ENCODE data around the gene RALBP1.

RALBP1 gene

DNA sequence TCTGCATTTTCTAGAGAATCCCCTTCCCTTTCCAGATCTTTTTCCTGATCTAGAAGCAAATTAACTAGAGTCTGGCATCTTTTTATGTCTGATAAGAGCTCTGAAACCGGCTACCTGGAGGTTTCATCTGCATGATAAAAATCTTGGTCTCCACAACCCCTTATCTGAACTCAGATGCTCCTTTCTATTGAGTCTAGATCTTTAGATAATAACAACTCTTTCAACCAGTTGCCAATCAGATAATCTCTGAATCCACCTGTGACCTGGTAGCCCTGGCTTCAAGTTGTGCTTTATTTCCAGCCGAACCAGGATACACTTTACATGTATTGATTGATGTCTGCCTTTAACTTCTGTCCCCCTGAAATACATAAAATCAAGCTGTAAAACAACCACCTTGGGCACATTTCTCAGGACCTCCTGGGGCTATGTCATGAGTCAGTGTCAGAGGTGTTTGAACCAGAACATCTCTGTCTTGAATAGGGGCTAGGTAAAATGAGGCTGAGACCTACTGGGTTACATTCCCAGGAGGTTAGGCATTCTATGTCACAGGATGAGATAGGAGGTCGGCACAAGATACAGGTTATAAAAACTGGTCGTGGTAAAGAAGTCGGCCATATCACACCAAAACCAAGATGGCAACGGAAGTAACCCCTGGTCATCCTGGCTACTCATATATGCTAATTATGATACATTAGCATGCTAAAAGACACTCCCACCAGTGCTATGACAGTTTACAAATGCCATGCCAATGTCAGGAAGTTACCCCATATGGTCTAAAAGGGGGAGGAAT lies 20.8 kb downstream of the RALBP1 start:
- Histone ChIP-seq H3K4me2 (ENCODE audit: low read length) (peak overlapping the region; percentile 60), H2AFZ (no peak overlapping the region), H3K79me2 (peaks cover 29% of the 10 kb centered on the region), H3K27ac (peak overlapping the region; percentile 0), H3K27me3 (ENCODE audit: control insufficient read depth, insufficient read depth, low read length) (no peaks in the 10 kb centered on the region), H3K4me1 (peaks cover 18% of the 10 kb centered on the region), H3K36me3 (ENCODE audit: control insufficient read depth, insufficient read depth, low read length) (no peaks in the 10 kb centered on the region), H3K4me3 (ENCODE audit: low read depth, low read length) (peak overlapping the region; percentile 30), H3K9ac (no peak overlapping the region), H3K9me3 (ENCODE audit: control insufficient read depth, low read length) (no peaks in the 10 kb centered on the region)
- TF ChIP-seq, protein P1, sequence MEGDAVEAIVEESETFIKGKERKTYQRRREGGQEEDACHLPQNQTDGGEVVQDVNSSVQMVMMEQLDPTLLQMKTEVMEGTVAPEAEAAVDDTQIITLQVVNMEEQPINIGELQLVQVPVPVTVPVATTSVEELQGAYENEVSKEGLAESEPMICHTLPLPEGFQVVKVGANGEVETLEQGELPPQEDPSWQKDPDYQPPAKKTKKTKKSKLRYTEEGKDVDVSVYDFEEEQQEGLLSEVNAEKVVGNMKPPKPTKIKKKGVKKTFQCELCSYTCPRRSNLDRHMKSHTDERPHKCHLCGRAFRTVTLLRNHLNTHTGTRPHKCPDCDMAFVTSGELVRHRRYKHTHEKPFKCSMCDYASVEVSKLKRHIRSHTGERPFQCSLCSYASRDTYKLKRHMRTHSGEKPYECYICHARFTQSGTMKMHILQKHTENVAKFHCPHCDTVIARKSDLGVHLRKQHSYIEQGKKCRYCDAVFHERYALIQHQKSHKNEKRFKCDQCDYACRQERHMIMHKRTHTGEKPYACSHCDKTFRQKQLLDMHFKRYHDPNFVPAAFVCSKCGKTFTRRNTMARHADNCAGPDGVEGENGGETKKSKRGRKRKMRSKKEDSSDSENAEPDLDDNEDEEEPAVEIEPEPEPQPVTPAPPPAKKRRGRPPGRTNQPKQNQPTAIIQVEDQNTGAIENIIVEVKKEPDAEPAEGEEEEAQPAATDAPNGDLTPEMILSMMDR (IDR thresholded peaks at IDR 0.05), result no peak

DNA sequence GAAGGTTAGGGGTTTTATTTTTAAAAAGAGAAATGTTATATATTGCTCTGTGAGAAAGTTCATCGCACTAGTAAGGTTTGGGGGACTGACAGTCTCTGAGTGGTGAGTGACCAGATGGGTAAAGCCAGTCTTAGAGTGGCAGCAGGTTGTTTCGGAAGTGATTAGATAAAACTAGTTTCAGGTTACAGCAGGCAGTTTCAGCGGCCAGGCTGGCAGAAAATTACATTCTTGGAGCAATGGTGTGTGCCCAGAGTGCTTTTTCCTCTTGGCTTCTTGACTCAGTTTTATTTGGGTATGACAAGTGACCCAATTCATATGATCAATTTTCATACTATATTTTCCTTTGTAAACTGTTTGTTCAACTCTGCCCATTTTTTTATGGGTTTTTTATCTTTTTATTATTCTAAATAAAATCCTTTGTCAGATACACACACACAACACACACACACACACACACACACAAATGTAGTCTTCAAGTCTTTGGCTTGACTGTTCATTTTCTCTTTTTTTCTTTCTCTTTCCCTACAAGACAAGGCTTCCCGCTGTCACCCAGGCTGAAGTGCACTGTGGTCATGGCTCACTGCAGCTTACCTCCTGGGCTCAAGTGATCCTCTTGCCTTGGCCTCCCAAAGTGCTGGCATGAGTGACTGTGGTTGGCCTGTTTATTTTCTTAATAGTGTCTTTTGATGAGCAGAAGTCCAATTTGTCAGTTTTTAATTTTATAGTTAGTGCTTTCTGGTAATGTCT lies 30.9 kb downstream of the RALBP1 start:
- Histone ChIP-seq H3K9me3 (ENCODE audit: control insufficient read depth, low read length) (no peaks in the 10 kb centered on the region), H3K27me3 (ENCODE audit: control insufficient read depth, insufficient read depth, low read length) (no peaks in the 10 kb centered on the region), H3K9ac (no peak overlapping the region), H3K4me3 (ENCODE audit: low read depth, low read length) (no peak overlapping the region), H3K79me2 (peaks cover 55% of the 10 kb centered on the region), H3K27ac (no peak overlapping the region), H2AFZ (no peak overlapping the region), H3K36me3 (ENCODE audit: control insufficient read depth, insufficient read depth, low read length) (no peaks in the 10 kb centered on the region), H3K4me1 (peaks cover 3% of the 10 kb centered on the region), H3K4me2 (ENCODE audit: low read length) (no peak overlapping the region)
- TF ChIP-seq, protein P1 (IDR thresholded peaks at IDR 0.05), result no peak

DNA sequence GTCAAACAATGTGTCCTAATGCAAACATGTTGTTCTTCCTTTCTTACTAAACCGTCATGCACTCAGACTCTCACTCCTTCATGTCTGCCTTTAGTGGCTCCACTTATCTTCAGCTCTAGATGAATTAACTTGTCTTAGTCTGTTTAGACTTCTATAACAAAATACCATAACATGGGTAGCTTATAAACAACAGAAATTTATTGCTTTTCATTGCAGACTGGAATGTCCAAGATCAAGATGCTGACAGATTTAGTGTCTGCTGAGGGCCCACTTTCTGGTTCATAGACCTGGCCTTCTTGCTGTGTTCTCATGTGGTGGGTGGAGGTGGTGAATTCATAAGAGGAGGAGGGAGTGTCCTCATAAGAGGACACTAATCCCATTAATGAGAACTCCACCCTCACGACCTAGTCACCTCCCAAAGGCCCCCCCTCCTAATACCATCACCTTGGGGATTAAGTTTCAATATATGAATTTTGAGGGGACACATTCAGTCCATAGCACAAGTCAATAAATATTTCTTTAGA lies 32.3 kb downstream of the RALBP1 start:
- Histone ChIP-seq H3K27me3 (ENCODE audit: control insufficient read depth, insufficient read depth, low read length) (no peaks in the 10 kb centered on the region), H3K79me2 (peaks cover 42% of the 10 kb centered on the region), H3K36me3 (ENCODE audit: control insufficient read depth, insufficient read depth, low read length) (no peaks in the 10 kb centered on the region), H3K4me2 (ENCODE audit: low read length) (no peak overlapping the region), H3K27ac (no peak overlapping the region), H3K4me3 (ENCODE audit: low read depth, low read length) (no peak overlapping the region), H2AFZ (no peak overlapping the region), H3K9me3 (ENCODE audit: control insufficient read depth, low read length) (no peaks in the 10 kb centered on the region), H3K9ac (no peak overlapping the region), H3K4me1 (peaks cover 3% of the 10 kb centered on the region)
- TF ChIP-seq, protein P1 (IDR thresholded peaks at IDR 0.05), result no peak

DNA sequence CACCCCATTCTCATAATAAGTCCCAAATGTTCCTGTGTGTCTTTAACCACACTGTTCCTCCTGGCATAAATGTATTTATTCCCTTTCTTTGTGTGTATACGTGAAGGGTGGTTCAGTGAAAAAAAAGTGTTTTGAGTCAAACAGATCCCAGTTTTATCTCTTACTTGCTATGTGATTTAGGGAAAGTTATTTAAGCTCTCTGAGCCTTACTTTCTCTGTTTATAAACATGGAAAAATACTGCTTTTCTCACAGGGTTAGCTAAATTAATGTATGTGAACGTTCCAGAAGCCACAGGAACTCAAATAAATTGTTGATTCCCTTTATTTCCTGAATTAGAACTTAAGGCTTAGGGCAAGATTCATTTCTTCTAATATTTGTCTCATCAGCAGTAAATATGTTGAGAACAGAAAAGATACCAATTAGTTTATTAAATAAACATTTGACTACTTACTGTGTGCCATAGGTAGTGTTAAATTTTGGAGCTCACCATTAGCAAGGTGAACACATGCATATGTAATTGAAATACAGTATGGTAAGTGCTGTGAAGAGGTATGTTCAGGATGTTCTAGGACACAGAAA lies 33.2 kb downstream of the RALBP1 start:
- Histone ChIP-seq H3K27me3 (ENCODE audit: control insufficient read depth, insufficient read depth, low read length) (no peaks in the 10 kb centered on the region), H3K27ac (no peak overlapping the region), H3K4me3 (ENCODE audit: low read depth, low read length) (no peak overlapping the region), H3K4me1 (peaks cover 3% of the 10 kb centered on the region), H2AFZ (no peak overlapping the region), H3K4me2 (ENCODE audit: low read length) (no peak overlapping the region), H3K79me2 (peaks cover 37% of the 10 kb centered on the region), H3K36me3 (ENCODE audit: control insufficient read depth, insufficient read depth, low read length) (no peaks in the 10 kb centered on the region), H3K9me3 (ENCODE audit: control insufficient read depth, low read length) (no peaks in the 10 kb centered on the region), H3K9ac (no peak overlapping the region)
- TF ChIP-seq, protein P1 (IDR thresholded peaks at IDR 0.05), result no peak

Measured in parathyroid adenoma (tissue), 2 donors.